GM18499 (cell line): ENCODE measurements around the gene PPFIA1.
"Not testable (repeated sequence)": the region's sequence is repeated elsewhere in the genome, so short reads cannot be mapped to it uniquely, and the experiment has no call there.

ENCODE experiments used
- ATAC-seq: cut with Tn5 transposase; IDR thresholded peaks from one replicate; pipeline ENCODE4 v1.9.1; 2021; ENCODE audit warnings: moderate number of reproducible peaks; ENCODE audit not compliant: insufficient read depth, unreplicated experiment

The PPFIA1 gene

GRCh38 chr11:70407814-70408213, 137.3 kb downstream of the PPFIA1 start:
- ATAC-seq = no peak

DNA sequence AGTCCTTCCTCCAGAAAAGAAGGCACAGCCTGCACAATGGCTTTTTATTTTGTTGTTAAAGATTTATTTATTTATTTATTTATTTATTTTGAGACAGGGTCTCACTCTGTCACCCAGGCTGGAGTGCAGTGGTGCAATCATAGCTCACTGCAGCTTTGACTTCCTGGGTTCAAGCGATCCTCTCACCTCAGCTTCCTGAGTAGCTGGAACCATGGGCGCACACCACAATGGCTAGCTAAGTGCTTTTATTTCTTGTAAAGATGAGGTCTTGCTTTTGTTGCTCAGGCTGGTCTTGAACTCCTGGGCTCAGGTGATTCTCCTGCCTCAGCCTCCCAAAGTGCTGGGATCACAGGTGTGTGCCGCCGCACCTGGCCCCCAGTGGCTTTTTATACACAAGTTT, 137.8 kb downstream of the PPFIA1 start:
- not testable (repeated sequence) for ATAC-seq

- ATAC-seq = no peak
Observed at GRCh38 chr11:70409437-70409836, 138.9 kb downstream of the PPFIA1 start.

DNA sequence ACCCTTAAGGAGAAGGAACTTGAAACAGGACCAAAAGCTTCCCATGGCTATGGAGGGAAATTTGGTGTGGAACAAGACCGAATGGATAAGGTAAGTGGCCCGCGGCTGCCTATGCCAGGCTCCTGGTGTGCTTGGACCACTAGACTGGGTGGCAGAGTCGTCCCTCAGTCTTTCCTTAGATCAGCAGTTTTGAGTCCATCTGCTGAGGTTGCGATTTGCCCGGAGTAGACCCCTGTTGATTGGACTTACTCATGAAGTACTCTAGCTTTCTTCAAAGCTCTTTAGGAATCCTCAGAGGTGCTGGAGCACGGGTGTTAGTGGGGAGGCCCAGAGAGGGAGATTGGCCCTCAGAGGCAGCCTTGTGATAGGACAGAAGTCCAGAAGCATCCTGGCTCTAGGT, 139.4 kb downstream of the PPFIA1 start:
- ATAC-seq = no peak

DNA sequence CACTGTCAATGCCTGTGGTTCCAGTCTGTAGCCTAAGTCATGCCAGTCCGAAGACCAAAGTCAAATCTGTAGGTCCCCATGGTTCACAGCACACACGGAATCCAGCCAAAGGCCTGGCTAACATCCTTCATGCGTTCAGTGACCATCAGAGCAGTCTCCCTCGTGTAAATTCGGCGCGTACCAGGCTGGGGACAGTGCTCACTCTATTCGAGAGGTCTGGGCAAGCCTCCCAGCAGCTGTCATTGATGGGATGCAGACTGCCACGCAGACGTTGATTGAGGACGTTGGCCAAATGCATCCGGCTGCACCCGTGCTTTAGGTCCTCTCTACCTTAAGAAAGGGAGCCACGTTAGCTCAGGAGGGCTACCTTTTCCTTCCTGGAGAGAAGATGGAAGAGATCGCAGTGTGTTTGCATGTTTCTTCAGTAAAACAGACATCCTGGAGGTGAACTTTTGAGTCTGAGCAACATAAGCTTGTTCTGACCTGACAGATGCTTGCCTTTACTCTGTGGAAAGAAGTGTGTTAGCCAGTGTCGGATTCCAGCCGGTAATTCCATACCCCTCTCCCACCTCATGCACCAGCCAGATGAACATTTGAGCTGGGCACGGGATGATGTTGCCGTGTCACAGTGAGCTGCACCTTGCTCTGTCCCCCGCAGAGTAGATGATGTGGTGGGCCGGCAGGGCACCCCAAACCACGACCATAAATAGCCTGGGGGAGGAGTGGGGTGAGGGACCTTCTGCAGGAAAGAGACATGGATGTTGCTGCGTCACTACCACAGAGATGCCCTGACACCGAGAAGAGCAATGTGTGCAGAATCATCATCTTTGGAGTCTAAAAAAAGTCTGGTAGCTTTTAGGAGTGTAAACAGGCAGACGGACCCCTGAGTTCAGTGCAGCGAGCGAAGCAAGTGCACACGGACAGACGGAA, 140.1 kb downstream of the PPFIA1 start:
- ATAC-seq = no peak

DNA sequence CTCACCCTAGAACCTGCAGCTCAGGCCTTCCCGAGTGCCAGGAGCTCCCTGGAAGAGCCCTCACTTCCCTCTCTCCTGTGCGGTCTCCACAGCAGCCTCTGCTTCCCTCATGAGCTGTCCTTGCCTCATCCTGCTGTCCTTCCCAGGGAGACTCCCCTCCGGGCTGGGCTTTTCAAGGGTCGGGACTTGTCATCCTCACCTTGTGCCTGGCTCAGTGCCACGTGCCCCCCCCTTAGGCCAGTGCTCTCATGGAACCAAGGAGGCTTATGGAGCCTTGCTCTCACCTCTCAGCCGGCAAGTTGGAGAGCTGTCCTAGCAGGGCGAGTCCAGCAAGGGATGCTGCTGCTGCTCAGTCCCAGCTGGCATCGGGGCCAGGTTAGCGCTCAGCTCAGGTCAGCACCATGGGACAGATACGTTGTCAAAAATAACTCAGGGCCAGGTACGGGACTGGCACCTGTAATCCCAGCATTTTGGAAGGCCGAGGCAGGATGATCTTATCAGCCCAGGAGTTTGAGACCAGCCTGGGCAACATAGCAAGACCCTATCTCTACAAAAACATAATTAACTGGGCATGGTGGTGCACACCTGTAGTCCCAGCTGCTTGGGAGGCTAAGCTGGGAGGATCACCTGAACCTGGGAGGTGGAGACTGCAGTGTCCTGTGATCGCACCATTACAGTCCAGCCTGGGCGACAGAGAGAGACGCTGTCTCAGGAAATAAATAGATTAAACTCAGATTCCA, 141.4 kb downstream of the PPFIA1 start:
- ATAC-seq = no peak

GRCh38 chr11:70413151-70413550, 142.7 kb downstream of the PPFIA1 start:
- ATAC-seq = no peak

DNA sequence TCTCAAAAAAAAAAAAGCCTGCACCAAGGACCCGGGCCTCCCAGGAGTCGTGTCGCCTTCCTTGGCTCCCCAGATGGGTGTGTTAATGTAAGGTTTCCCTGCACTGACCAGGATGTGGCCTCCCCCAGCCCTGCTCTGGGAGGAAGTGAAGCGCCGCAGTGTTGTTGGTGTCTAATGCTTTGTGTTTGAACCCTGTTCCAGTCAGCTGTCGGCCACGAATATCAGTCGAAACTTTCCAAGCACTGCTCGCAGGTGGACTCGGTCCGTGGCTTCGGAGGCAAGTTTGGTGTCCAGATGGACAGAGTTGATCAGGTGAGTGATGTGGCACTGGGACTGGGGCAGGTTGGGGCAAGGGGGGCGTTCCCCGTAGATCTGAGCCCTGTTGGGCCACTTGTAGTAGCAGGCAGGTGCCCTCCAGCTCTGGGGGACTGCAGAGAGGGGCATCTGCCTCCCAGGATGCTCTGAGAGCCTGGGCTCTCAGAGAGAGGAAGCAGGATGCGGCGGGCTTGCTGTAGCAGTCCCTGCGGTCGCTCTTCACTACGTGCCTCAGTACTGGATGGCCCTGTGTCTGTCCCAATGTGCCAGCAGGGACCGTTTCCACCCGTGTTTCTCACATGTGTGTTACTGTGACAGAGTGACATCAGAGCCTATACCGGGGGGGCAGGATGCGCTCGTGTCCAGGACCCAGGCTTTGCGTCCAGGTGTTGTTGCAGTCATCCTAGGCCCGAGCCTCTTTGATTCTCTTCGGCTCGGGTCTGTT, 144.0 kb downstream of the PPFIA1 start:
- ATAC-seq = no peak

DNA sequence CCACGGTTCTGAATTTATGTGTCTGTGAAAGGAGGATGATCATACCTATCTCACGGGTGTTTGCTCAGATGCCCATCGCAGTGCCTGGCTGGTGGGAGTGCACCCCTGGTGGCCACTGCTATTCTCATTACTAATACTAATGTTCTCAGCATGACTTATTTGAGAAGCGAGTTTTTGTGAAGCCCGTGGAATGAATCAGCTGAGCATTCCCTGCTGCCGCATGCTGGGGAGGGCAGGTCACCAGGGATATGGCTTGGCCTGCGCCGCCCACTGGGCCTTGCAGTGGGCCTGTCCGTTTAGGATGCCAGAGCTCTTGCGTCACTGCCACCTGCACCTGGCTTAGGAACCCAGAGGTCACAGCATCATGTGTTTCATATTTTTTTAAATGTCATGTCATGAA, 144.7 kb downstream of the PPFIA1 start:
- no peak for ATAC-seq

GRCh38 chr11:70415642-70416395, 145.3 kb downstream of the PPFIA1 start:
- no peak for ATAC-seq

DNA sequence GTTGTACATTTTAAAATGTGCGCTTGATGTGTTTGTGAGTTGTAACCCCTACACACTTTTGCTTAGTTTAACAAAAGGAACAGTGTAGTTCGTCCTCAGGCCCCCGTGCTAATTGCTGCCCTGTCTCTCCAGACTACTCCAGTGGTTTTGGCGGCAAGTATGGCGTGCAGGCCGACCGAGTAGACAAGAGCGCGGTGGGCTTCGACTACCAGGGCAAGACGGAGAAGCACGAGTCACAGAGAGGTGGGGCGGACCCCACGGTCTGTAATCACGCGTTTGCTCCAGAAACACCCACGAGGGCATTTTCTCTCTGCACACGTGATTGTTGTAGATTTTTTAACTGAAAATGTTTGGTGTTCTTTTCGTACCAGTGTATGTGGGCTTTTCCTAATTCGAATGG, 146.4 kb downstream of the PPFIA1 start:
- ATAC-seq = no peak

- ATAC-seq = no peak
Observed at GRCh38 chr11:70418130-70418529, 147.6 kb downstream of the PPFIA1 start.

GRCh38 chr11:70419307-70420007, 149.0 kb downstream of the PPFIA1 start:
- no peak for ATAC-seq

DNA sequence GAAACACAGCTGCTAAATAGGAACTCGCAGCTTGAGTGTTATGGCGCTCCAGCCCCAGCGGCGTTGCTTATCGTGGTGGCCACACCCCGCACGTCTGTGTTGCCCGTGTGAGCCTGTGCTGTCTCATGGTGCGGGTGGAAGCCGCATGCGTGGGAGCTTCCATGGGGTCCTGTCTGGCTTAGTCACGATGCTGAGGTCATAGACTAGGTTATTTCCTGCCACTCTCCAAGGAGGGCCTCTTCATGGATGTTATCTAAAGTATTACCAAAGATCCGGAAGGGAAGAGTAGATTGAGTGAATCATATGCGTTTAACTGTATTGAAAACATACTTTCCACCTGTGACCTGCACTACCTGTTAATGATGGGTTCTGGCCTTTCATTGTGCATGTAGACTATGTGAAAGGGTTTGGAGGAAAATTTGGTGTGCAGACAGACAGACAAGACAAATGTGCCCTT, 149.5 kb downstream of the PPFIA1 start:
- ATAC-seq = no peak

DNA sequence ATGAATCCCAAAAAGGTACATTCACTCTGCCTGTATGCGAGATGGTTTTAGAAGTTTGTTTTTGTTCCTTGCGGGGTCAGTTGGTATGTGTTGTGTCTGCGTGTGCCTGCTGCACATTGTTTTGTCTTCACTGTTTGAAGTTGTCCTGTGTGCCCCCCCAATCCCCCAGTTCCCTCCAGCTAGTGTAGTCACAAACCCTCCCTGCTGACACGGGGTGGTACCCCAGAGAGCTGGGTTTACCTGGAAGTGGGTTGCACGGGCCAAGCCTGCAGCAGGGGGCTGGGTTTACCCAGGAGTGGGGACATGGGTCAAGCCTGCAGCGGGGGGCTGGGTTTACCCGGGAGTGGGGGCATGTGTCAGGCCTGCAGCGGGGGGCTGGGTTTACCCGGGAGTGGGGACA, 150.0 kb downstream of the PPFIA1 start:
- no peak for ATAC-seq

GRCh38 chr11:70421123-70421522, 150.6 kb downstream of the PPFIA1 start:
- ATAC-seq = no peak

GRCh38 chr11:70422692-70423522, 152.4 kb downstream of the PPFIA1 start:
- no peak for ATAC-seq
